Stimulated activated CD8-positive, alpha-beta memory T cell treated with anti-CD3 and anti-CD28 coated beads, Interleukin-7, amount 100 ng/mL, for 4 hours (primary cell): ENCODE data around the gene ARHGAP4.

Source experiments
- DNase-seq, 2 donors: peaks; one replicate each; pipeline ENCODE4 v3.0.0-alpha.2; 2020; ENCODE audit warnings: low read depth in 2 of 2

Gene ARHGAP4

GRCh38 chrX:153945956-153946943 is 20.2 kb upstream of the ARHGAP4 start:
- DNase-seq: no peak

- DNase-seq: no peak
These were observed 18.7 kb upstream of the ARHGAP4 start for GRCh38 chrX:153944800-153945150.

- DNase-seq: peak in 1 of 2 donors; percentile 35
These were observed 18.2 kb upstream of the ARHGAP4 start, which contains the start of gene RENBP for GRCh38 chrX:153944140-153944799. Gene RENBP, minus strand, starts transcription at chrX:153944643. Its CDS starts 33 bp downstream, at chrX:153944610.

- no peak for DNase-seq
These were observed 15.5 kb upstream of the ARHGAP4 start for GRCh38 chrX:153941336-153942252.

- no peak for DNase-seq
These were observed 13.5 kb upstream of the ARHGAP4 start for GRCh38 chrX:153939573-153939972.

- no peak for DNase-seq
These were observed 12.2 kb upstream of the ARHGAP4 start for GRCh38 chrX:153938226-153938786.

GRCh38 chrX:153937056-153937455 is 11.0 kb upstream of the ARHGAP4 start:
- no peak for DNase-seq

- DNase-seq: no peak
These were observed 9.3 kb upstream of the ARHGAP4 start for GRCh38 chrX:153935326-153935851.

- DNase-seq: peak in 1 of 2 donors; percentile 73
These were observed 8.8 kb upstream of the ARHGAP4 start, which contains the start of gene NAA10 for GRCh38 chrX:153934762-153935325. Gene NAA10, minus strand, starts transcription at chrX:153935037. Its CDS starts 133 bp downstream, at chrX:153934904.

- DNase-seq: no peak
These were observed 8.2 kb upstream of the ARHGAP4 start for GRCh38 chrX:153934148-153934761.

GRCh38 chrX:153933748-153934147 is 7.7 kb upstream of the ARHGAP4 start:
- DNase-seq: no peak

- no peak for DNase-seq
These were observed 6.3 kb upstream of the ARHGAP4 start for GRCh38 chrX:153932220-153932915.

GRCh38 chrX:153931748-153932147 is 5.7 kb upstream of the ARHGAP4 start:
- DNase-seq: no peak

- DNase-seq: no peak
These were observed 5.1 kb upstream of the ARHGAP4 start for GRCh38 chrX:153931151-153931550.

GRCh38 chrX:153930011-153930910 is 4.2 kb upstream of the ARHGAP4 start:
- no peak for DNase-seq

GRCh38 chrX:153929576-153929975 is 3.5 kb upstream of the ARHGAP4 start:
- no peak for DNase-seq

GRCh38 chrX:153928846-153929245 is 2.8 kb upstream of the ARHGAP4 start:
- no peak for DNase-seq

GRCh38 chrX:153927922-153928760 is 2.1 kb upstream of the ARHGAP4 start:
- DNase-seq: peak; percentile 87 to 94
